SK-N-MC (cell line): ENCODE data around the gene PFDN2.

Source experiments
- EZH2 ChIP-seq: fragments of 200-600 bp; sonication (generic); IDR thresholded peaks from one replicate; pipeline ENCODE4 v1.6.1; 2017; ENCODE audit warnings: antibody characterized with exemption
- POLR2AphosphoS5 ChIP-seq: IDR thresholded peaks from 2 replicates; pipeline ENCODE4 v1.6.1; 2012; ENCODE audit warnings: mild to moderate bottlenecking, low read depth, low read length, borderline replicate concordance

- TF ChIP-seq EZH2: no peak
- TF ChIP-seq POLR2AphosphoS5: no peak
Observed at GRCh38 chr1:161121834-161122233, 4.0 kb upstream of the PFDN2 start.
